Kidney (tissue), 14 donors: ENCODE results near the gene FBXL4. TPM values are rescaled to one million over a fixed set of nuclear protein-coding genes. Genes with fewer than 3 reads are reported as not detected.

ENCODE experiments used
- DNase-seq, 5 donors: peaks; one replicate each; pipeline ENCODE4 v3.0.0-alpha.2; 2013 to 2020
- FAIRE-seq: peaks from 2 replicates; lab custom pipeline; 2012; peaks lifted over from hg19 to GRCh38; lab: Jason Lieb, UNC
- H3K27ac ChIP-seq, 2 donors: one replicate each; pipeline ENCODE4 v1.7.0; 2013; ENCODE audit warnings: low read depth in 2 of 2, low read length in 2 of 2, inconsistent platforms in 1 of 2
- H3K27me3 ChIP-seq: one replicate; pipeline ENCODE4 v1.7.1; 2013; ENCODE audit warnings: low read length, inconsistent platforms; ENCODE audit not compliant: control insufficient read depth, insufficient read depth
- H3K36me3 ChIP-seq, 3 donors: one replicate each; pipeline versions ENCODE4 v1.7.0 to v1.7.1; 2013; ENCODE audit warnings: low read length in 3 of 3, control low read depth in 1 of 3, inconsistent platforms in 1 of 3; ENCODE audit not compliant: insufficient read depth in 3 of 3, control insufficient read depth in 2 of 3
- H3K4me1 ChIP-seq, 3 donors: one replicate each; pipeline versions ENCODE4 v1.7.0 to v1.7.1; 2013; ENCODE audit warnings: low read length in 3 of 3, inconsistent platforms in 1 of 3, low read depth in 1 of 3; ENCODE audit not compliant: control insufficient read depth in 2 of 3, insufficient read depth in 2 of 3
- H3K4me3 ChIP-seq, 3 donors: one replicate each; pipeline versions ENCODE4 v1.7.0 to v1.8.1; 2013; ENCODE audit warnings: low read length in 3 of 3, control low read depth in 1 of 3, inconsistent platforms in 1 of 3
- H3K9ac ChIP-seq, 3 donors: one replicate each; pipeline versions ENCODE4 v1.7.0 to v1.7.1; 2013; ENCODE audit warnings: low read length in 3 of 3, control low read depth in 1 of 3, inconsistent platforms in 1 of 3
- H3K9me3 ChIP-seq, 3 donors: one replicate each; pipeline versions ENCODE4 v1.7.0 to v1.7.1; 2013; ENCODE audit warnings: low read length in 3 of 3, control low read depth in 1 of 3, inconsistent platforms in 1 of 3; ENCODE audit not compliant: control insufficient read depth in 2 of 3, insufficient read depth in 1 of 3
- intact Hi-C: fragments of 100-400 bp; cut with DNase I; formaldehyde crosslinking; loops from one replicate; pipeline ENCODE4 v1.11.1; 2022
- polyA plus RNA-seq: library from polyadenylated mRNA; stranded (reverse); fragments of 350-450 nt; fragmentation: Illumina TruSeq; extraction: RNeasy Lipid Tissue Mini Kit (QIAGEN cat#74804); gene quantifications from one replicate; pipeline ENCODE4 v1.2.3, GENCODE V29; 2014; ENCODE audit warnings: low read depth, low replicate concordance; ENCODE audit not compliant: insufficient read depth
- total RNA-seq: library from RNA; stranded (reverse); fragmentation: NEBNext Ultra II Directional; extraction: Animal tissue kit (Norgen Biotek cat#: 25700); gene quantifications from one replicate; pipeline ENCODE4 v1.2.1, GENCODE V29; 2021
- TF ChIP-seq, protein P1 (sequence below): IDR thresholded peaks from 3 replicates; pipeline ENCODE4 v1.5.1; 2012; ENCODE audit warnings: mild to moderate bottlenecking, moderate library complexity, borderline replicate concordance; ENCODE audit not compliant: insufficient read depth; ENCODE audit errors: extremely low read depth
- donor health status: control.
- donor health status: control.
- donor health status: control.
- donor health status: control.
- donor health status: control.
- donor health status: DM: yes; HTN: yes; CAD: no.
- donor health status: Normal renal cell carcinoma (clear cell type).

The FBXL4 gene
- total and polyA plus RNA-seq, 2 donors from 2014 or later = 7.6 to 25.8 TPM

DNA sequence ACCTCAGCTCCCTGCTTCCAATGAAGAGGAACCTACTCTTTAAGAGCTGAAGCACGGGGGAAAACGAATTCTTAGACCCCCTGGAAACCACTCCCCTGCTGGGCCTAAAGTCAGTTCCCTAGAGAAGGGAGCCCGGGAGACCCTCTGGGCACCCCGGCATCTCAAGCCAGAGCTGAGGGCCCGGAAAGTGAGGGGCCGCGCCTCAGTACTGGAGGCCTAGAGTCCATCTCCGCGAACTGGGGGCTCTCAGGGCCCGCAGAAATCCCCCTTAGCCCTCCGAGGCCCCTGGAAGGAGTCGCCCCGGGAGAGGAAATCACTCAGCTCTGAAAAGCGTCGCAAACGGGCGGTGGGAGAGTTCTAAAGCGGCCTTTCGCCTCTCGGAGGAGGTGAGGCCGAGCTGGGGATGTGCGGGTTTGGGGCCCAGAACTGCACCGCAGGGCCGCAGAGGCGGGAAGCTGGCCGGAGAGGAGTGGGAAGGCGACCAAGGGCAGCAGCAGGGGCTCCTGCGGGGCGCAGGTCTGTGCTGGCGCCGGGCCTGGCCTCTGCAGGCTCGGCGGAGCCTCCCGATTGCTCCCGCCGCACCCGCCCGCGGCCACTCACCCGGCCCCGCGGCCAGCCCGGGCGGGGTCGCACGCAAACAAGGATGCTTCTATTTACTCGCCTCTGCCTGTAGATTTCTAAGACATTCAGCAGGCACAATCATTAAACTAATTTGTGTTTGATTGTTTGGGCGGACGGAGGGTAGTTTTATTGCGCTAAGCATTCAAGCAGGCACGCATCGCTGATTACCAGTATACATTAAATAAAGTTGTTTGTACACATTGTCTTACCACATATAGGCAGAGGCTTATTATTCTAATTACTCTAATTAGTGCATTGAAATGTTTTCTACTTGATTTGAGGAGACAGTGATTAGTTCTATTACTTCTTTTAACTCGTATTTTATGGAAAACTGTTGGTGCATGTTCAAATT is 104.2 kb downstream of the FBXL4 start:
- no peak for FAIRE-seq
- intact Hi-C loops = no loop called here

DNA sequence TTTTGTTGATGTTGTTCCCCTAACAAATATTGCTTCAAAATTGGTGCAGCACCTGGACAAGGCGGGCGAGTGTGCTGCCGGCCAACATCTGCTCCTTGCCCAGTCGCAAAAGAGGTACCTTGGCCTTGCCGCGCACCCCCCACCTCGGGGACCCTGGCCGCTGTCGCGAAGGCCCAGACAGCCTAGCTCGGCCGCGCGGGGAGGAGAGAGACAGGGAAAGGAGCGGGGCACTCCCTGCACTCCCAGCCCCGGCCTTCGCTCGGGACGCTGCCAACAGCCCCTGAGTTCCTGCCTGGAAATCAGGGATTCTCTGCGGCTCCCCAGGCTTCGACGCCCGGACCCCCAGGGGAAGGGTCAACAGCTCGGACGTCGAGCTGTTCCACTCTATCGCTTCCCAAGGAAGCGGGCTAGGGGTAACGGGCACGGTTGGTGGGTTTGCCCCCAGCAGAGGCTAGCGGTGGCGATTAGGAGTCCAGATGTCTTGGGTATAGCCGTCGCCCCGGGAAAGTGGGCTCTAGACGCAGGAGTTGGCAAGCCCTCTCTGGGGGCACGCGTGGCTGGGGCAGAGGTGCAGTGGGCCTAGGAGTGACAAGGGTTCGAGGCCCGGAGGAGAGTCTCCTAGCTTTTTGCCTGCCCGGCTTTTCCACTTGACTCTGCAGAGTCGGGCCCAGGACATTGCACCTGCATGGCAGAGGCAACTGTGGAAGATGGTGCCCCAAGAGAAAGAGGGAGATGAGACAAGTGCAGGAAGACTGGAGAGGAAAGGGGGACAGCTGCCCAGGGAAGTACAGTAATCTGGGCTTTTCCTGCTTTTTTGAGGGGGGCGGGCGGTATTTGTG is 105.2 kb downstream of the FBXL4 start:
- H3K9ac ChIP-seq = no peak overlapping the region
- H3K27ac ChIP-seq = no peak overlapping the region
- intact Hi-C loops = no loop called here
- DNase-seq = peak in 1 of 5 donors; percentile 27
- no peaks in the 10 kb centered on the region for H3K36me3 ChIP-seq
- peaks cover 0 to 3% (median 0%) of the 10 kb centered on the region in 3 donors for H3K4me1 ChIP-seq
- no peak overlapping the region for H3K4me3 ChIP-seq
- H3K9me3 ChIP-seq = no peaks in the 10 kb centered on the region
- FAIRE-seq = no peak
- H3K27me3 ChIP-seq = peaks cover 84% of the 10 kb centered on the region
- TF ChIP-seq, protein P1, sequence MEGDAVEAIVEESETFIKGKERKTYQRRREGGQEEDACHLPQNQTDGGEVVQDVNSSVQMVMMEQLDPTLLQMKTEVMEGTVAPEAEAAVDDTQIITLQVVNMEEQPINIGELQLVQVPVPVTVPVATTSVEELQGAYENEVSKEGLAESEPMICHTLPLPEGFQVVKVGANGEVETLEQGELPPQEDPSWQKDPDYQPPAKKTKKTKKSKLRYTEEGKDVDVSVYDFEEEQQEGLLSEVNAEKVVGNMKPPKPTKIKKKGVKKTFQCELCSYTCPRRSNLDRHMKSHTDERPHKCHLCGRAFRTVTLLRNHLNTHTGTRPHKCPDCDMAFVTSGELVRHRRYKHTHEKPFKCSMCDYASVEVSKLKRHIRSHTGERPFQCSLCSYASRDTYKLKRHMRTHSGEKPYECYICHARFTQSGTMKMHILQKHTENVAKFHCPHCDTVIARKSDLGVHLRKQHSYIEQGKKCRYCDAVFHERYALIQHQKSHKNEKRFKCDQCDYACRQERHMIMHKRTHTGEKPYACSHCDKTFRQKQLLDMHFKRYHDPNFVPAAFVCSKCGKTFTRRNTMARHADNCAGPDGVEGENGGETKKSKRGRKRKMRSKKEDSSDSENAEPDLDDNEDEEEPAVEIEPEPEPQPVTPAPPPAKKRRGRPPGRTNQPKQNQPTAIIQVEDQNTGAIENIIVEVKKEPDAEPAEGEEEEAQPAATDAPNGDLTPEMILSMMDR = no peak

More for the DNA sequence above, 104.2 kb downstream of the FBXL4 start:
- H3K4me1 ChIP-seq = peaks cover 0 to 9% (median 0%) of the 10 kb centered on the region in 3 donors
- TF ChIP-seq, protein P1 = no peak
- H3K9me3 ChIP-seq = no peaks in the 10 kb centered on the region
- peaks cover 80% of the 10 kb centered on the region for H3K27me3 ChIP-seq
- H3K27ac ChIP-seq = no peak overlapping the region
- H3K36me3 ChIP-seq = no peaks in the 10 kb centered on the region
- peak in 1 of 5 donors; percentile 30 for DNase-seq
- no peak overlapping the region for H3K4me3 ChIP-seq
- H3K9ac ChIP-seq = no peak overlapping the region

DNA sequence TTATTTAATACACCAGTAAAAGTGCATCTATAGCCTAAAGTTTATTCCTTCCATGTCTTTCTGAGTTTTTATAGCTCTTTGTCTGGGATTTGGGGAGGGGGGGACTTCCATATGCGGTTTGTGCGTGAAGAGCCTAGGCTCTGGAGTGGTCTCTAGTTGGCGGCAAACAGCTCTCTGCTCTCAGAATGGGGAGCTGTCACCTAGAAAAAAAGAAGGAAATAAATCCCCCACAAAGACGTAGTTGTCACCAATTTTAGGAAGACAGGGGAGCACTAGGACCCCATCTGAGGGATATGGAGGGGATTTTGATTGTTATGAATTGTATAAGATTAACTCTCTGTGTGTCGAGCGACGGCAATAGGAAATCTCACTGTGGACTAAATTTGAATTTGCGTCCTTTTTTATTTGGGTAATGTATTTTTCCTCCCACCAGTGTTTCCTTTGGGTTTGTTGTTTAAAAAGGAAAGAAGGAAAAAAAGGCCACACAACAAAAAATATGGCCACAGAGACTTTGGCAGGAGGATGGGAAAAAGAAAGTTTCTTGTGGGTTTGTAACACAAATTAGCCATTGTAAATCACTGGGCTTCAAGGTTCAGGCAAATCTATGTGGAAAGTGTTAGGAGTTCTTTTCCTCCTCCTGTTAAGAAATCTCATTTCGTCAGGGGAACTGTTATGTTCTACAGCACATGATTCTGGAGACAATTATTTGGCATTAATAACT is 106.0 kb downstream of the FBXL4 start:
- intact Hi-C loops = no loop called here
- FAIRE-seq (no peak), DNase-seq (peak in 1 of 5 donors; percentile 41)
- H3K9me3 ChIP-seq = no peaks in the 10 kb centered on the region
- peaks cover 84% of the 10 kb centered on the region for H3K27me3 ChIP-seq
- no peaks in the 10 kb centered on the region for H3K36me3 ChIP-seq
- TF ChIP-seq, protein P1 = no peak
- H3K27ac ChIP-seq = no peak overlapping the region
- peaks cover 0 to 3% (median 0%) of the 10 kb centered on the region in 3 donors for H3K4me1 ChIP-seq
- H3K4me3 ChIP-seq = no peak overlapping the region
- H3K9ac ChIP-seq = no peak overlapping the region
